Stimulated activated naive CD4-positive, alpha-beta T cell treated with Interleukin-2 at 50 U/mL for 16 hours (primary cell): ENCODE results near the gene ALDOC.

Experiments used
- DNase-seq: peaks from one replicate; lab custom pipeline; 2025; lab: John Stamatoyannopoulos, UW

Gene ALDOC

DNA sequence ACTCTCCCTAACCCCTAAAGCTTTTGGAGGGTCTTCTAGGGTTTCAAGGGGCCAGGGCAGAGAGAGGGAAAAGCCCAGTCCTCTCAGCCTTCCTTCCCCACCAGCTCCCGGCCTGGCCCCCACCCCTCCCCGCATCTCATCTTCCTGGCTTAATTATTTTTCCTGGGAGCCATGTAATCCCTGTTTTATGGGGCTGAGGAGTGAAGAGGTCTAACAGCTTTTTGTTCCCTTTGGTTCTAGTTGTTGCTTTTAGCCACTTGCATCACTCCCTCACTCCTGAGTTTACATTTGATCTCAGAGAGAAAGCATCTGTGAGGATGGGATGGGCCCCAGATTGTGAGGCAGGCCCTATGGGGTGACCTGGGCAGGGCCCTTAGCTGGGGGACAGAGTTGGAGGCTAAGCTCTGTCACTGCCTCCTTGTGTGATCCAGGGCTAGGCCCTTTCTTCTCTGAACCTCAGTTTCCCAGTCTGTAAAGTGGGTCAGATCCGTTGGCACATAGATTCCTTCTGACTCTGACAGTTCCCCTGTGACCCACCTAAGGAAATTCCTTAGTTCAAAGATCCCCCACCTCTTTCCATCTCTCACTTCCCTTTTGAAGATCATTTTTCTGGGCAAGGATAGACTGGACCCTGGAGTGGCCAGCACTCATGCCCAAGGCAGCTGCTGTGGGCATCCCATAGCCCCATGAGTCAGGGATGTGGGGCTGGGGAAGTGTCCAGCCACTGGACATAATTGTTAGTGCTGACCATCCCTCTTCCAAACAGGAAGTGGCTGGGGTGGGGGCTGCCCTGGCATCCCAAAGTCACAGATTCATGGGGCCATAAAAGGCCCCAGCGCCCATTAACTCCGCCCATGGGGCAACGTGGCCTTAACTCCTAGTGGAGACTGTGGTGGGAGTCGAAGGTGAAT lies 44.4 kb downstream of the ALDOC start:
- DNase-seq, result no peak

DNA sequence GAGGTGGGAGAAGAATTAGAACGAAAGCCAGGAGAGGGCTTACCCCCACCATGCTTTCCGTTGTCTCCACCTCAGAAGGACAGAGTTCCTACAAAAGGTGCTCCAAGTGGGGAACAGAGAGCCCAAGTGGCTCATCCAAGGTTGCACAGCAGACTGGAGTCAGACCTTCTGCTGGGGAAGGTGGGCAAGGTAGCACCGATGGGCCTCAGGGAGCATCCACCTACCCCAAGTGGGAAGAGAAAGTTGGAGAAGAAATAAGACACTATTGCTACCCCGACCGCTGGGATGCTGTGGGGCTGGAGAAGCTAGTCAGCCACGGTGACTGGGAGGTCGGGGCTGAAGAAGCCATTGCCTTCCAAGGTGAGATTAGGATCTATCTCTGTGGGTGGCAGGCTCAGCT lies 45.8 kb downstream of the ALDOC start:
- no peak for DNase-seq

DNA sequence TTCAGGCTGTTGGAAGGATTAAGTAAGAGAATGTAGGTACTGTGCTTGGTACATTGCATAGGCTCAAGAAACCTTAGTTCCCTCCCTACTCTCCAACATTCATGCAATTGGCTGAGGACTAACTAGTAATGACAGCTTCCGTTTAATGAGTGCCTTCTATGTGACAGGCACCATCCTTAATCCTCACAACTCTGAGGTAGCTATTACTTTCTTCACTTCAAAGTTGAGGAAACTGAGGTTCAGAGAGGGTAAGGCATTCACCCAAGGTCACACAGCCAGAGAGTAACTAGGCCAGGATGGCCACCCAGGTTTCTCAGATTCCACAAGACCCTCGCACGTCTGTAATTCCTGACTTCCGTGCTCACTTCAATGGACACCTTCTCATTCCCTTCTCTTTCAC lies 46.4 kb downstream of the ALDOC start:
- DNase-seq, result no peak

DNA sequence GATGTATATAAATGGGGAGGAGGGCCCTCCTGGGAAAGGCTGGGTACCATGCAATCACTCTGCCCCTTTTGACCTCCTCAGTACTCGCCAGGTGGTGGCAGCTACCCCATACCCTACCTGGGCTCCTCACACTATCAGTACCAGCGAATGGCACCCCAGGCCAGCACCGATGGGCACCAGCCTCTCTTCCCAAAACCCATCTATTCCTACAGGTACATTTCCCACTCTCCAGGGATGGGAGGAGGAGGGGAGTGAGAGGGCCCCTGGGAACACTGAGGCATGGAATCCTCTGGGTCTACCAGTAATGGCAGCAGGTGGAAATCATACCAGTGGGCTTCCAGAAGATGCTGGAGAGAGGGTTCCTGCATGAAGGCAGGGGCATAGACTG lies 47.7 kb downstream of the ALDOC start:
- no peak for DNase-seq

DNA sequence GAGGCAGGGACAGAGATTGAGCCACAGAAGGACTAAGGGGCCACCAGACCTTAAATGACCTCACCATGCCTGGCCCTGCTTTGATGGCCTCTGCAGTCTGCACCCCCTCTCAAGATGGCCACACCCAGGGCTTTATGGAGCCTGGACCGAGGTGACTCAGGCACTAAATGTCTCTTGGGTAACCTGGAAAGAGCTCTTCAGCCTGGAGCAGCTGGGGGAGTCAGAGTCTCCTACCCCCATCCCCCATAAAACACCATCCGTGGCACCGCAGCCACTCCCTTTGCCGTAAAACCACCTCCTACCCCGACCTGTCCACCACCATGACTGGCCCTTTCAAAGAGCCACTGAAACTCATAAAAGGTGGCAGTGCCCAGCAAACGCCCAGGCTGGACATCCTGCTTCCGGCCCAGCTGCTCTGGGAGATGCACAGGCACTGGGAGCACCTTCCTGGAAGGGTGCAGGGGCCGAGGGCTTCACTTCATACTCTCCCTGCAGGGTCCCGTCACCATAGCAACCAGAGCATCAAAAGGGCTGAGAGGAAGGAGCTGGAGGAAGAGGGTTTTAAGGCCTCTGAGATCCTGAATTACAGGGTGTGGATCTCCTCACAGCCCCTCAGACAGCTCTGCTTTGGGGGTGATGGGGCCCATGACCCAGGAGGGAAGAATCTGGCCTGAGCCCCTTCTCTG lies 48.2 kb downstream of the ALDOC start:
- DNase-seq, result no peak

DNA sequence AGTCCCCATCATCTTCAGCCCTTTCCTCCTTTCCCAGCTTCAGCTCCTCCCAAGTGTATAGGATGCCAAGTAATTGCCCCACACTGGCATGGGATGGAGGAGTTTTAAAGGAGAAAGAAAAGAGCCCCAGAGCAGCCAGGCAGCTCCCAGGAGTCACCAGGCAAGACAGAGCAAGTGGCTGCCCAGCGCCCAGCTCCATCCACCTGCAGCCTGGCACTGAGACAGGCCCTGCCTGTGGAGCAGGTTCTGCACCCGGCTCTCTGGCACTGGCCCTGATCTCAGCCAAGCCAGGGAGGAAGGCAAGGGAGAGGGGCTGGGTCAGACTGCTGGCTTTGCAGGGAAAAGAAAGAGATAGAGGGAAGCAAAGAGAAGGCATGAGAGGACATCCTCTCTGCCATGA lies 48.8 kb downstream of the ALDOC start:
- DNase-seq, result no peak

DNA sequence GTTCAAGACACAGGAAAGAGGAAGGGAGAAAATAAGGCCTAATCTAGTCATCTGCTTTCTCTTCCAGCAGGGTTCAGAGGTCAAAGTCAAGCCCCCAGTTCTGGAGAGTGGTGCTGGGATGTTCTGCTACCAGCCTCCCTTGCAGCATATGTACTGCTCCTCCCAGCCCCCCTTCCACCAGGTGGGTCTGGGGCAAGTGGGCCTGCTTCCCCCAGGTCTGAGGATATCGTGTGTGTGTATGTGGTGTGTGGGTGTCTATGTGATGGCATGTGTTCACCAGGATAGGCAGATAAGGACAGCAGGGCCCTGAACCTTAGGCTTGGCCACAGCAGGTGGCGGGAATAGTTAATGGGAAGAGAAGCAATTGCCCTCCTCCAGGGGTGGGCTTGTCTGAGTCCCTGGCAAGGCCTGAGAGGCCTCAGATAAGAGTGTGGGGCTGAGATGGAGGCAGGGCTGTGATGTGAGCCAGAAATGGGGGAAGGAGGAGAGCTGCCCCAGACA lies 49.5 kb downstream of the ALDOC start:
- DNase-seq, result no peak

DNA sequence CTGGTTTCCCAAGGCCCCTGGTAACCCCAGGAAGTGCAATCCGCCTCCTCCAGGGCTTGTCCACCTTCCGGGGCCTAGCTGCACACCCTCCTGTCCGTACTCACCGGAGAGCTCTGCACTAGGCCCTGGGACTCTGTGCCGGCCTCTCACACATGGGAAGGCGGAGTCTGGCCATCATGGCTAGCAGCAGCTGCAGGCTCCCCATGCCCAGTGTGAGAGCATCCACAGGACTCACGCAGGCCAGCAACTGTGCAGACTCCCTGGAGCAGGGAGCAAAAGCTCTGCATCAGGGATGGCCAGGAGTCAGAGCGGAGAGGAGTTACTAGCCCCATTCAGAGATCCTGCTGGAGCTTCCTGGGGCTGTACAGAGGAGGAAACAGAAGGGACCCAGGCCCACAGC lies 50.3 kb downstream of the ALDOC start:
- DNase-seq, result no peak

DNA sequence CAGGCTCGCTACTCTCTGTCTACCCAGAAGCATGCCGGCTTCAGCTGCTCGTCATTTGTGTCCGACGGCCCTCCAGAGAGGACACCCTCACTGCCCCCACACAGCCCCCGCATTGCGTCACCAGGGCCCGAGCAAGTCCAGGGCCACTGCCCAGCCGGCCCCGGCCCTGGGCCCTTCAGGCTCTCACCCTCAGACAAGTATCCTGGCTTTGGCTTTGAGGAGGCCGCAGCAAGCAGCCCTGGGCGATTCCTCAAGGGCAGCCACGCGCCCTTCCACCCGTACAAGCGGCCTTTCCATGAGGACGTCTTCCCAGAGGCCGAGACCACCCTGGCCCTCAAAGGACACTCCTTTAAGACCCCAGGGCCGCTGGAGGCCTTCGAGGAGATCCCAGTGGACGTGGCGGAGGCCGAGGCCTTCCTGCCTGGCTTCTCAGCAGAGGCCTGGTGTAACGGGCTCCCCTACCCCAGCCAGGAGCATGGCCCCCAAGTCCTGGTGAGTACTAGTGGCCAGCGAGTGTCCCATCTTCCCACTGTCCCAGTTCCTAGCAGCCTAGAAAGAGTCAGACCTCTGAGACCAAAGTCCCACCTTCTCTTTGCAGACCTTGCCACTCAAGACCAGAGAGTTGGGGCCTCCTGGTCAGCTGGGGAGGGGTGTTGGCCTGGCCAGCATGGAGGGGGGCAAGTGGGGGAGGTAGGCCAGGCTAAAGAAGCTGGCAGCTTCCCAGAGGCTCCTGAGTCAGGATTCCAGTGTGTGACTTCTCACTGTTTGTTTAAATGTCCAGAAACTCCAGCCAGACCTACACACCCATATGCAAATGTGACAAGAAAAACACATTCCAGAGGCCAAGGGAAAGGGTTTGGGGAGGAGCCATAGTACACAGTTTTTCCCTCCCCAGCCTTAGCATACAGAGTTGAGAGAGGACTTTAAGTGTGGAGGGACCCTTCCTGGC lies 51.9 kb downstream of the ALDOC start:
- no peak for DNase-seq

DNA sequence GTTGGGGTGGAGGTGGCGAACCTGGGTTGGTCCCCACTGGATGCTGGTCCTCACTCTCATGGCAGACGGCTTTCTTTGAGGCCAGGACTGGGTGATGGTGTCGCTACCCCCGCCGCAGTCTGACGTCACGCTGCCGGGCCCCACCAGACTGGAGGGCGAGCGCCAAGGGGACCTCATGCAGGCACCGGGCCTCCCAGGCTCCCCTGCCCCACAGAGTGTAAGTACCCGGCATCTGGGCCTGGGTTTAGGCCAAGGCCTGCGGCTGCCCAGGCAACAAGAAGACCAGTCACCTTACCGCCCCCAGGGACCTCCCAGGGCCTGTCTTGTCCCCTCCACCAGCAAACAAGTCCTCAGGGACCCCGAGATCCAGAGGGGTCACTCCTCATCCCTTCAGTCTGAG lies 52.8 kb downstream of the ALDOC start:
- DNase-seq, result no peak

DNA sequence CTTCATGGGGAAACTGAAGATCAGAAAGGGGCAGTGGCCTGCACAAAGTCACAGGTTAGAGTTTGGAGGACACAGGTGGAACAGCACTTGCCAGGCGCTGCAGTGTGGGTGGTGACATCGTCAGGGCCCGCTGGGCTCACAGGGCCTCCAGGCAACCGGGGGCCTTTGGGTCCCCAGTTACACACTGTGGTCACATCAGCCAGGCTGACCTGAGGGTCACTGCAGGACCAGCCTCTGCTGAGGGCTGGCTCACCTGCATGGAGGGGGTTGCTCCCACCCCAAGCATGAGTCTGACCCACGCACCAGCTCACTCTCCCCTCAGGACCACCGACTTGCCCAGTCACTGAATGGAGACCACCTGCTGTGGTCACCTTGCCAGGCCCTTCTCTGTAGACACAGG lies 53.5 kb downstream of the ALDOC start:
- no peak for DNase-seq
